VCaP (cell line): ENCODE data around the gene SNTA1.
A peak's percentile ranks its signal among the peaks of the same experiment; 100 is the strongest.
"Not testable (repeated sequence)": the region's sequence is repeated elsewhere in the genome, so short reads cannot be mapped to it uniquely, and the experiment has no call there.

ENCODE experiments used
- H3K27ac ChIP-seq: fragments of 450-650 bp; 2 replicates; pipeline ENCODE4 v1.5.1; 2017
- CTCF ChIP-seq: fragments of 450-650 bp; conservative IDR thresholded peaks from 2 replicates; pipeline ENCODE4 v1.5.1; 2017; ENCODE audit warnings: mild to moderate bottlenecking, moderate library complexity

SNTA1 gene

DNA sequence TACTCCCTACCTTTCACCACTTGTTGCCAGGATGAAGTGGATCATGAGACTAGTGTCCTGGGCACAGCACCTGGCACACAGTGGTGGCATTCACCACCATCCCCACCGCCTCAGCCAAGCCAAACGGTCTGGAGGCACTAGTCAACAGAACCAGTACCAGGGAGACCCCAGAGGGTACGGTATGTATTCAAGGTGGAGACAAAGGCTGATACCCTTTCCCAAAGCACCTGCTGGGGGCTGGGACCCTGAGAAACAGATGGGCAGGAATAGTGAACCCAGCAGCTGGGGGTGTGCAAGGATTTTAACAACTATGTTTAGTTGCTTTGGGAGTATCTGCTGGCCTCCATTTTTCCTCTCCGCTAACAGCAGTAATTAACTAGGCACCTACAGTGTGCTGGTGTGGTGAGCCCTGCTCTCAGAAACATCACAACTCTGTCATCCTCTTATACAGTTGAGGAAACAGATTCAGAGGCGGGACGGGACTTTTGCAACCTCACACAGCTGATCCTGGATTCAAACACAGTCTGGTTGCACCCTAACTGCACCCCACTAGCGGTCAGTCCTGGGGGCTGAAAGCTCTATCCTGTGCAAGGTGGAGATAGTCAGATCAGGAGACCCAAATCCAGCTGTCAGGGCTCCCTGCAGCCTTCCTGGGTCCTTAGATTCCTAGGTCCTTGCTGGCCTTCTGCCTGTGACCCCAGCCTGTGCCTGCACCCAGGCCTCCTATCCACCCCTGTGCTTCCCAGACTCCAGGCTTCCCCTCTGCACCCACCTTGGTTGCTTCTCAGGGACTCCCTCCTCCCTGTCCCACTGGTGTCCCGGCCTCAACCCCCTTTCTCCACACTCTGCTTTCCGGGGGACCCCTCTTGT, 1.2 kb downstream of the SNTA1 start:
- peak overlapping the region; percentile 74; the same call in 1 of the 2 replicates for H3K27ac ChIP-seq

DNA sequence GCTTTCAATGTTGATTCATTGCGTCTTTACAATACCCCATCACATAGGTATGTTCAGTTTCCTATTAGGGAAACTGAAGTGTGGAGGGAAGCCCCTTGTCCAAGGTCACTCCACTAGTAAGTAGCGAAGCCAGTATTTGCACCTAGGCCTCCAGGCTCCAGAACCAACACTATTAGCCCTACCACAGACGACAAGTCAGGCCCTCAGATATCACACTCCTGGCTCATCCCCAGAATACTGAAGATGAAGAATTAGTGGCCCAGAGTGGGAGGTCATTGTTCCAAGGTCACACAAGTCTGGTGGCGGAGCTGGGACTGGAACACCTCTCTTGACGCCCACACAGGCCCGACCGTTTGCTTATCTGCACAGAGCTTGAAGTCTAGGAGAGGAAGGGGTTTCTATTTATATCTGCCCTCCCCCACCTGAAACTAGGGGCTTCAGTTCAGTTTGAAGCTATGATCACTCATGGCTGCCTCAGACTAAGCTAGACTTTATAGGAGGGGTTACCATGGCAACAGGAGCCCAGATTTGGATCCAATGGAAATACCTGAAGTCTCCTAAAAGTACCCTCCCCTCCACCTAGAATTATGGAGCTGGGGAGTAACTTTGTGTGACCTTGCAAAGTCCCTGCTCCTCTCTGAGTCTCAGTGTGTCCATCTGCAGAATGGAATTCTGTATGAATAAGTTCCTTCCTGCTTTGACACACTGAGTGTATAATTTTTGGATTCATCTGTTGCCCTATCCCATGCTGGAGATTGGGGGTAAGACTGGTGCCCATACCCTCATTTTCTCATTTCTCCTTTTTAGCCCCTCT, 2.2 kb downstream of the SNTA1 start:
- H3K27ac ChIP-seq = no peak overlapping the region

More for the DNA sequence above, 1.2 kb downstream of the SNTA1 start:
- TF ChIP-seq CTCF = no peak

GRCh38 chr20:33440562-33440961, 3.0 kb downstream of the SNTA1 start:
- not testable (repeated sequence) for H3K27ac ChIP-seq

More for the DNA sequence above, 2.2 kb downstream of the SNTA1 start:
- TF ChIP-seq CTCF = no peak

GRCh38 chr20:33438481-33438880, 5.1 kb downstream of the SNTA1 start:
- no peak for TF ChIP-seq CTCF
- H3K27ac ChIP-seq = no peak overlapping the region

- H3K27ac ChIP-seq = no peak overlapping the region
- no peak for TF ChIP-seq CTCF
Measured at GRCh38 chr20:33437141-33437911, 6.2 kb downstream of the SNTA1 start.

DNA sequence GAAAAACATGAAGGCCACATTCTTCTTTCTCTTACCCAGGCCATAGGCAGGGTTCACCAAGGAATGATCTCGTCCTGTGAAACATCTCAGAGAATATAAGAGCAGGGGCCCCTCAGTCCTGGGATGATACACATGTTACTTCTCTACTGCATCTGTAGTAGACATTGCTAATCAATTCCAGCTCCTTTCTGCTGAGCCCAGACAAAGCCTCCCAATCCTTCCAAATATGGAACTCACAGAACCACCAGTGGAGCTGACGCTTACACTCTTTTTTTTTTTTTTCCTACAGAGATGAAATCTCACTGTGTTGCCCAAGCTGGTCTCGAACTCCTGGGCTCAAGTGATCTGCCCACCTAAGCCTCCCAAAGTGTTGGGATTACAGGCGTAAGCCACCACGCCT, 9.1 kb downstream of the SNTA1 start:
- TF ChIP-seq CTCF = no peak

GRCh38 chr20:33433465-33434234, 9.9 kb downstream of the SNTA1 start:
- H3K27ac ChIP-seq = no peak overlapping the region
- TF ChIP-seq CTCF = no peak

More for the DNA sequence above, 9.1 kb downstream of the SNTA1 start:
- H3K27ac ChIP-seq = no peak overlapping the region
